HepG2 (cell line): ENCODE measurements around the gene BABAM2. TPM values are rescaled to one million over a fixed set of nuclear protein-coding genes. Genes with fewer than 3 reads are reported as not detected.
A peak's percentile ranks its signal among the peaks of the same experiment; 100 is the strongest.

Experiments
- AKAP8 ChIP-seq: sonication (generic); formaldehyde crosslinking; IDR thresholded peaks from 2 replicates; pipeline ENCODE4 v1.5.1; 2020; ENCODE audit warnings: mild to moderate bottlenecking, missing genetic modification reagents
- BATF2 ChIP-seq: sonication (generic); formaldehyde crosslinking; IDR thresholded peaks from 2 replicates; pipeline ENCODE4 v1.8.0; 2022; ENCODE audit warnings: mild to moderate bottlenecking, missing genetic modification reagents, moderate library complexity
- DNMT3B ChIP-seq: conservative IDR thresholded peaks from 2 replicates; pipeline ENCODE4 v1.6.1; 2016; ENCODE audit warnings: missing biosample characterization, control low read depth
- FLYWCH1 ChIP-seq: sonication (generic); formaldehyde crosslinking; IDR thresholded peaks from 2 replicates; pipeline ENCODE4 v1.8.1; 2023; ENCODE audit warnings: mild to moderate bottlenecking, missing genetic modification reagents
- GFI1 ChIP-seq: sonication (generic); formaldehyde crosslinking; IDR thresholded peaks from 2 replicates; pipeline ENCODE4 v1.5.0; 2020; ENCODE audit warnings: missing genetic modification reagents, mild to moderate bottlenecking, borderline replicate concordance
- GMEB1 ChIP-seq: sonication (generic); formaldehyde crosslinking; IDR thresholded peaks from 2 replicates; pipeline ENCODE4 v1.5.1; 2020; ENCODE audit warnings: missing genetic modification reagents, mild to moderate bottlenecking, borderline replicate concordance
- HOXA9 ChIP-seq: sonication (generic); formaldehyde crosslinking; IDR thresholded peaks from 2 replicates; pipeline ENCODE4 v1.8.1; 2022; ENCODE audit warnings: missing genetic modification reagents, mild to moderate bottlenecking, moderate library complexity, borderline replicate concordance
- IRF2 ChIP-seq: IDR thresholded peaks from 2 replicates; pipeline ENCODE4 v1.6.1; 2018; ENCODE audit warnings: missing genetic modification reagents, missing compliant biosample characterization
- KAT8 ChIP-seq: IDR thresholded peaks from 2 replicates; pipeline ENCODE4 v1.6.1; 2016; ENCODE audit warnings: missing genetic modification reagents, missing compliant biosample characterization
- KDM1A ChIP-seq: IDR thresholded peaks from 2 replicates; pipeline ENCODE4 v1.6.1; 2016; ENCODE audit warnings: missing compliant biosample characterization
- KLF15 ChIP-seq: sonication (generic); formaldehyde crosslinking; IDR thresholded peaks from 2 replicates; pipeline ENCODE4 v1.8.1; 2023; ENCODE audit warnings: borderline replicate concordance, mild to moderate bottlenecking, inconsistent platforms, missing genetic modification reagents, mixed read lengths
- MEIS2 ChIP-seq: sonication (generic); formaldehyde crosslinking; IDR thresholded peaks from 2 replicates; pipeline ENCODE4 v1.9.0; 2021; ENCODE audit warnings: mild to moderate bottlenecking, missing genetic modification reagents
- NCOR1 ChIP-seq: fragments of 200-600 bp; sonication (generic); IDR thresholded peaks from 2 replicates; pipeline ENCODE4 v1.7.0; 2017; ENCODE audit warnings: antibody characterized with exemption, low read length, borderline replicate concordance
- NFYB ChIP-seq: sonication (generic); formaldehyde crosslinking; IDR thresholded peaks from 2 replicates; pipeline ENCODE4 v1.4.0; 2020; ENCODE audit warnings: missing genetic modification reagents
- NR1H2 ChIP-seq: sonication (generic); formaldehyde crosslinking; IDR thresholded peaks from 2 replicates; pipeline ENCODE4 v1.8.1; 2022; ENCODE audit warnings: low read depth, missing genetic modification reagents, borderline replicate concordance
- POLR2AphosphoS2 ChIP-seq: IDR thresholded peaks from 2 replicates; pipeline ENCODE4 v1.6.1; 2011; ENCODE audit warnings: low read depth, low read length, improper control_type of control experiment
- SALL1 ChIP-seq: sonication (generic); formaldehyde crosslinking; IDR thresholded peaks from 2 replicates; pipeline ENCODE4 v1.8.0; 2022; ENCODE audit warnings: mild to moderate bottlenecking, missing genetic modification reagents
- SMYD3 ChIP-seq: sonication (generic); formaldehyde crosslinking; IDR thresholded peaks from 2 replicates; pipeline ENCODE4 v1.8.1; 2023; ENCODE audit warnings: mild to moderate bottlenecking, missing genetic modification reagents
- ZBTB39 ChIP-seq: sonication (generic); formaldehyde crosslinking; IDR thresholded peaks from 2 replicates; pipeline ENCODE4 v1.5.0; 2020; ENCODE audit warnings: missing genetic modification reagents
- ZBTB46 ChIP-seq: sonication (generic); formaldehyde crosslinking; IDR thresholded peaks from 2 replicates; pipeline ENCODE4 v1.4.0; 2020; ENCODE audit warnings: mild to moderate bottlenecking, missing genetic modification reagents, borderline replicate concordance
- ZBTB7B ChIP-seq: sonication (generic); formaldehyde crosslinking; IDR thresholded peaks from 2 replicates; pipeline ENCODE4 v1.4.0; 2020; ENCODE audit warnings: missing genetic modification reagents
- ZNF264 ChIP-seq: sonication (generic); formaldehyde crosslinking; IDR thresholded peaks from 2 replicates; pipeline ENCODE4 v1.4.0; 2020; ENCODE audit warnings: missing genetic modification reagents
- ZNF33A ChIP-seq: sonication (generic); formaldehyde crosslinking; IDR thresholded peaks from 2 replicates; pipeline ENCODE4 v1.5.1; 2020; ENCODE audit warnings: missing genetic modification reagents, mild to moderate bottlenecking, moderate library complexity, borderline replicate concordance
- ZNF557 ChIP-seq: sonication (generic); formaldehyde crosslinking; IDR thresholded peaks from 2 replicates; pipeline ENCODE4 v1.4.0; 2020; ENCODE audit warnings: missing genetic modification reagents
- ZNF678 ChIP-seq: sonication (generic); formaldehyde crosslinking; IDR thresholded peaks from 2 replicates; pipeline ENCODE4 v1.4.0; 2020; ENCODE audit warnings: mild to moderate bottlenecking, missing genetic modification reagents
- ZNF839 ChIP-seq: sonication (generic); formaldehyde crosslinking; IDR thresholded peaks from 2 replicates; pipeline ENCODE4 v1.4.0; 2020; ENCODE audit warnings: missing genetic modification reagents, mild to moderate bottlenecking, borderline replicate concordance
- ZSCAN9 ChIP-seq: IDR thresholded peaks from 2 replicates; pipeline ENCODE4 v1.6.1; 2016; ENCODE audit warnings: borderline replicate concordance
- polyA plus RNA-seq, 8 experiments: library from polyadenylated mRNA; depleted of rRNA in 3 of 8; stranded (reverse) in 7 of 8; unstranded in 1 of 8; fragments of >200 nt; fragmentation: Illumina TruSeq in 4 of 8; extraction: Trizol in 4 of 8; gene quantifications; 2 replicates each; pipeline versions ENCODE4 v1.2.1 to v1.2.3, GENCODE V29; 2011 to 2016; ENCODE audit warnings: low read depth in 4 of 8, missing spikeins in 1 of 8, mixed read lengths in 1 of 8; ENCODE audit not compliant: insufficient read depth in 1 of 8
- total RNA-seq, 5 experiments: library from RNA; depleted of rRNA; stranded (reverse); fragments of >200 nt; fragmentation: Illumina TruSeq; extraction: Trizol; gene quantifications; 2 replicates each; pipeline ENCODE4 v1.2.3, GENCODE V29; 2016; ENCODE audit warnings: low read depth in 1 of 5

The BABAM2 gene
- total and polyA plus RNA-seq, 2 of the 13 experiments (the other 11 are each of a cell fraction or from before 2014, with no cell fraction given): 24.9 to 28.0 TPM

- no peak for TF ChIP-seq ZBTB46 (CRISPR knock-in tag)
- TF ChIP-seq AKAP8: no peak
- TF ChIP-seq IRF2: 0 out of 2 replicates have a peak, but pooled peaks have one; percentile 43
- TF ChIP-seq FLYWCH1: no peak
- no peak for TF ChIP-seq ZNF33A (CRISPR knock-in tag)
- TF ChIP-seq MEIS2 (CRISPR knock-in tag): no peak
- TF ChIP-seq NCOR1: peak; percentile 57; the same call in 1 of the 2 replicates
- TF ChIP-seq GFI1: peak; percentile 92
- TF ChIP-seq KAT8 (CRISPR knock-in tag): peak; percentile 59
- no peak for TF ChIP-seq ZNF678
- TF ChIP-seq NR1H2: no peak
- peak; percentile 79 for TF ChIP-seq ZBTB7B (CRISPR knock-in tag)
- no peak for TF ChIP-seq NFYB (CRISPR knock-in tag)
- peak; percentile 71; the same call in 1 of the 2 replicates for TF ChIP-seq ZNF264
- TF ChIP-seq DNMT3B (CRISPR knock-in tag): 0 out of 2 replicates have a peak, but pooled peaks have one; percentile 42
- TF ChIP-seq KDM1A (CRISPR knock-in tag): no peak
- no peak for TF ChIP-seq ZNF839 (CRISPR knock-in tag)
- no peak for TF ChIP-seq ZNF557
- TF ChIP-seq ZSCAN9 (CRISPR knock-in tag): no peak
- no peak; the same call in 1 of the 2 replicates for TF ChIP-seq HOXA9
- TF ChIP-seq KLF15 (CRISPR knock-in tag): no peak
- no peak for TF ChIP-seq BATF2 (CRISPR knock-in tag)
- no peak; the same call in 1 of the 2 replicates for TF ChIP-seq GMEB1 (CRISPR knock-in tag)
- no peak for TF ChIP-seq ZBTB39 (CRISPR knock-in tag)
- TF ChIP-seq POLR2AphosphoS2: no peak
- TF ChIP-seq SMYD3 (CRISPR knock-in tag): peak; percentile 61; the same call in 1 of the 2 replicates
- peak; percentile 66; the same call in 1 of the 2 replicates for TF ChIP-seq SALL1 (CRISPR knock-in tag)
These were observed 120.8 kb downstream of the BABAM2 start (continued) for GRCh38 chr2:28011322-28011737.
